HG02623 (cell line): ENCODE data around the gene SLC10A3.

ENCODE experiments used
- ATAC-seq: cut with Tn5 transposase; IDR thresholded peaks from one replicate; pipeline ENCODE4 v1.9.1; 2021; ENCODE audit warnings: moderate library complexity; ENCODE audit not compliant: unreplicated experiment

The SLC10A3 gene

GRCh38 chrX:154467556-154467955 is 22.9 kb downstream of the SLC10A3 start:
- no peak for ATAC-seq

DNA sequence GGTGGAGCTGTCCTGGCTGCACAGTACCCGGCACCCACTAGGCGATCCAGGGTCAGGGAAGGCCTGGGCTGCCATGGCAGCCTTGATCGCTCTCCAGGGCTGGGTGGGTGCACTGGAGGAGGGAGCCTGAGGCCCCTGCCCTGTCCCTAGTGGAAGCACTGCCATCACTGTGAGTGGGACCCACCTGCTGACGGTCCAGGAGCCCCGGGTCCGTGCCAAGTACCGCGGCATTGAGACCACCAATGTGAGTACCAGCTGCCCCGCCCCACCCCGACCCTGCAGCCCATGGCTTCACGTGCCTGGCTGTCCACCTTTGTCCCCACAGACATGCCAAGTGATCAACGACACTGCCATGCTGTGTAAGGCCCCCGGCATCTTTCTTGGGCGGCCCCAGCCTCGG is 23.5 kb downstream of the SLC10A3 start:
- no peak for ATAC-seq

GRCh38 chrX:154466036-154466435 is 24.4 kb downstream of the SLC10A3 start:
- no peak for ATAC-seq

DNA sequence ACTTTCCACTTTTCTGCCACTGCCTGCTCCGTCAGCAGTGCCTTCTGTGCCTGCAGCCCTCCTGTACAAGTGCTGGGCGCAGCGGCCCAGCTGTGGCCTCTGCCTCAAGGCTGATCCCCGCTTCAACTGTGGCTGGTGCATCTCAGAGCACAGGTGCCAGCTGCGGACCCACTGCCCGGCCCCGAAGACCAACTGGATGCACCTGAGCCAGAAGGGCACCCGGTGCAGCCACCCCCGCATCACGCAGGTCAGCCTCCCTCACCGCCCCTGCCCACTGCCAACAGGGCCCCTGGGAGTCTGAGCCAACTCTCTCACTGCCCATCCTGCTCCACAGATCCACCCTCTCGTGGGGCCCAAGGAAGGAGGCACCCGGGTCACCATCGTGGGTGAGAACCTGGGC is 24.8 kb downstream of the SLC10A3 start:
- no peak for ATAC-seq

DNA sequence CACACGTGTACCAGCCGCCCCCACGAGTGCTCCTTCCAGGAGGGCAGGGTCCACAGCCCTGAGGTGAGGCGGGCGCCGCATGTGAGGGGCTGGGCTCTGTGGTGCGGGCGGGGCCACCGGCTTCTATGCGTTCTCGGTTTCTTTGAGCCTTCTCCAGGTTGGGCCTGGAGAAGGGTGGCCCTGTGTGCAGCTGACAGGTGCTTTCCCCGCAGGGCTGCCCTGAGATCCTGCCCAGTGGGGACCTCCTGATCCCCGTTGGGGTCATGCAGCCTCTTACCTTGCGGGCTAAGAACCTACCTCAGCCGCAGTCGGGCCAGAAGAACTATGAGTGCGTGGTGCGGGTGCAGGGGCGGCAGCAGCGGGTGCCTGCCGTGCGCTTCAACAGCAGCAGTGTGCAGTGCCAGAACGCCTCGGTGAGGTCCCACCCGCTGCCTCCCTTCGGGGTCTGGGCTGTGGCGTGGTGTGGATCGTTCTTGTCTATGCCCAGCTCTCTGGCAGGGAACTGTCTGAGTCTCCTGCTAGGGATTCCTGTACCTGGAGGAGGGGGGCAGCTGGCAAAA is 25.5 kb downstream of the SLC10A3 start:
- no peak for ATAC-seq

GRCh38 chrX:154463611-154464220 is 26.7 kb downstream of the SLC10A3 start:
- ATAC-seq: no peak

DNA sequence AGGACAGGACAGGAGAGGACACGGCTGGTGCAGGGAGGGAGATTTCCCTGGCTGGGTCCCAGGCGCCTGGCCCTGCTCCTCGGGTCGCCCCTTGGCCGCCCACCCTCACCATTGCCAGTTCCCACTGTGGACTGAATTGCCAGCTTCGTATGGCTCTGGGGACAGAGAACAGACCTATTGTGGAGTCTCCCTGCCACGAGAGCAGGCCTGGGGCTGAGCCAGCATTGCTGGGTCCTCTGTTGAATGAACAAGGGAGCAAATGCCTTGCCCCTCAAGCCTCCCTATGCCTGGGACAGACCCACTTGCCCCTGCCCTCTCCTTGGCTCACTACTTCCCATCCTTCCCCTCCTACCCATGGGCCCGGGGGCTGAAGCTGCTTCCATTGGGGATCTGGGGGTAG is 28.0 kb downstream of the SLC10A3 start:
- ATAC-seq: no peak

GRCh38 chrX:154460326-154460725 is 30.1 kb downstream of the SLC10A3 start:
- no peak for ATAC-seq

DNA sequence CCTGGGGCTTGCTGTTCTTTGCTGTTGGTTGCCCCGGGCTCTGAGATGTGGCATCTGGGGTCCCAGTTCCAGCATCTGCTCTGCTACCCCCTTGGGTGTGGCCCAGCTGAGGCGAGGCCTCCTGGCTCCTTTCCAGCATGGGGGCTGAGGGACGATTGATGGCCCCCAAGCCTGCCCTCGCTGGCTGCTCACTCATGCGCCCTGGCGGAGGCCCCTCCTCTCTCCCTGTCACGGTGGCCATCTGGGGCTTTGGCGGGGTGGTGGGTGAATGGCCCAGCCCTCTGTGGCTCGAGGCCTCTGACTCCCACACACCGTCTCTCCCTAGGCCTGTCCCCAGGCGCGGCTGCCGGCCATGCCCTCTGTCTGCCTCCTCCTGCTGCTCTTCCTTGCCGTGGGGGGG is 30.6 kb downstream of the SLC10A3 start:
- no peak for ATAC-seq

- ATAC-seq: no peak
Measured at GRCh38 chrX:154458954-154459778, 31.3 kb downstream of the SLC10A3 start.

GRCh38 chrX:154458116-154458953 is 32.1 kb downstream of the SLC10A3 start, which contains the start of gene PLXNA3:
PLXNA3 (plus strand) TSS chrX:154458281; CDS start chrX:154460184, 1,903 bp downstream.
- peak; percentile 40 for ATAC-seq

DNA sequence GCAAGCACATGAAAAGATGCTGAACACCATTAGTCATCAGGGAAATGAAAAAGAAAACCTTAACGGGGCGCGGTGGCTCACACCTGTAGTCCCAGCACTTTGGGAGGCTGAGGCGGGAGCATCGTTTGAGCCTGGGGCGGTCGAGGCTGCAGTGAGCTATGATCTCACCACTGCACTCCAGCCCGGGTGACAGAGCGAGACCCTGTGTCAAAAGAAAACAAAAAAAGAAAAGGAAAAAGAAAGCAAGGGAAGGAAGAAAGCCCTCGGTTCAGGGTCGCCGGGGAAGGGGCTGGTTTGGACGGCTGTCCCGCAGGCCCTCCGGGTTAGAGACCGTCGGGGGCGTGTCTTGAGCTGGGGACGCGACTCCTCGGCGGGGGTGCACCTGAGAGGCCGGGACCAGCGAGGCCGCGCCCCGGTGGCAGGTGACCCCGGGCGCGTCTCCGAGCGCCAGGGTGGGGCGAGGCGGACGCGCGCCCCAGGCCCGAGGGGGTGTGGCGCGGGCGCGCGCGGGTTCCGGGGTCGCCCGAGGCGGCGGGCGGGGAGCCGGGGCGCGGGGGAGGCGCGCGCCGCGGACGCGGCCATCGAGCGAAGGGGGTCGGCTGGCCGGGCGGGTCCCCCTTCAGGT is 32.8 kb downstream of the SLC10A3 start:
- peak; percentile 47 for ATAC-seq

DNA sequence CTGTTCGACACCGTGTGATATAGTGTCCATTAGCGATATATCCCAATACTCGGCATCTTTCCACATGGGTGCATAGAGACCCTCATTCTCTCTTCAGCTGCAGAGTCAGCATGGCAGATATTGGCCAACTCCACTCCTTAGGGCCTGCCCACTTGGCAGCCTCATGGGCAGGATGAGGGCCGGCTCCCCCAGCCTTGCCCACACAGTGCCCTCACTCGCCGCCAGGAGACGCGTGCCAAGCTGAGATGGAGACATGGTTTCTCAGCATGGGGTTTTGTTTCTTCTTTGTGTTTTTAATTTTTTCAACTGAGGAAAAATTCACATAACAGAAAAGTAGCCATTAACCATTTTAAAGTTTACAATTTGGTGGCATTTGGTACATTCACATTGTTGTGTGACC is 37.6 kb downstream of the SLC10A3 start:
- no peak for ATAC-seq

GRCh38 chrX:154450312-154450711 is 40.1 kb downstream of the SLC10A3 start:
- ATAC-seq: no peak

- ATAC-seq: no peak
Measured at GRCh38 chrX:154449618-154450017, 40.8 kb downstream of the SLC10A3 start.

DNA sequence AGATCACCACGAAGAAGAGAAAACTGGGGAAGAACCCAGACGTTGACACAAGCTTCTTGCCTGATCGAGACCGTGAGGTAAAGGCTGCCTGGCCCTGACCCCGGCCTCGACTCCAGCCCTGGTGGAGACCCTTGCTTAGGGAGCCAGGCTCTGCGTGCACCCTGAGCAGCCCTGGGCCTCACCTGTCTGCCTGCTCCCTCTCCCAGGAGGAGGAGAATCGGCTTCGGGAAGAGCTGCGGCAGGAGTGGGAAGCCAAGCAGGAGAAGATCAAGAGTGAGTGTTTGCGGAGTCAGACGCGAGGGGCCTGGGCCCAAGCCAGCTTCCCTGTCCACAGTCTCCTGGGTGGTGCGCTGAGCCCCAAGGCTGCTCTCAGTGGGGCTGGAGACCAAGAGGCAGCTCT is 41.9 kb downstream of the SLC10A3 start:
- ATAC-seq: no peak

GRCh38 chrX:154446430-154446829 is 44.0 kb downstream of the SLC10A3 start:
- ATAC-seq: no peak

- no peak for ATAC-seq
Measured at GRCh38 chrX:154445776-154446175, 44.7 kb downstream of the SLC10A3 start.

DNA sequence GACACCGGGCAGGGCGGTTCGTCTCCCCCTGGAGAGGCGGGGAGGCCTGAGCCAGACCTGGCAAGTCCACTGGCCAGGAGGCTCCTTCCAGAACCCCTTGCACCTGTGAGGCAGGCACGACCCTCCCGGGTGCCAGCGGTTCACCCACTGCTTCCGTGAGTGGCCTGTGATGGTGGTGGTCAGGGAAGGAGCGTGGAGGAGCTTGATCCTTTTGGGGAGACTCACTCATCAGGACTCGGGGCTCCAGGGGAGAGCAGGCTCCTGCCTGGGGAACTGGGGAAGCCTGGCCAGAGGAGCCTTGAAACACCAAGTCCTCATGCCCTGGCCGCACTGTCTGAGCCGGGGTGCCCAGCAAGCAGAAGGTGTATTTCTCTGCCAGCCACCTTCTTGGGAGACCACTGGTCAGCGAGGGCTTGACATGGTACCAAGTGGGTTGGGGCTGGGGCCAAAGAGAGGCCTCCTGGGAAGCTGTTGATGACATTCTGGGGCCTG is 45.6 kb downstream of the SLC10A3 start:
- no peak for ATAC-seq

DNA sequence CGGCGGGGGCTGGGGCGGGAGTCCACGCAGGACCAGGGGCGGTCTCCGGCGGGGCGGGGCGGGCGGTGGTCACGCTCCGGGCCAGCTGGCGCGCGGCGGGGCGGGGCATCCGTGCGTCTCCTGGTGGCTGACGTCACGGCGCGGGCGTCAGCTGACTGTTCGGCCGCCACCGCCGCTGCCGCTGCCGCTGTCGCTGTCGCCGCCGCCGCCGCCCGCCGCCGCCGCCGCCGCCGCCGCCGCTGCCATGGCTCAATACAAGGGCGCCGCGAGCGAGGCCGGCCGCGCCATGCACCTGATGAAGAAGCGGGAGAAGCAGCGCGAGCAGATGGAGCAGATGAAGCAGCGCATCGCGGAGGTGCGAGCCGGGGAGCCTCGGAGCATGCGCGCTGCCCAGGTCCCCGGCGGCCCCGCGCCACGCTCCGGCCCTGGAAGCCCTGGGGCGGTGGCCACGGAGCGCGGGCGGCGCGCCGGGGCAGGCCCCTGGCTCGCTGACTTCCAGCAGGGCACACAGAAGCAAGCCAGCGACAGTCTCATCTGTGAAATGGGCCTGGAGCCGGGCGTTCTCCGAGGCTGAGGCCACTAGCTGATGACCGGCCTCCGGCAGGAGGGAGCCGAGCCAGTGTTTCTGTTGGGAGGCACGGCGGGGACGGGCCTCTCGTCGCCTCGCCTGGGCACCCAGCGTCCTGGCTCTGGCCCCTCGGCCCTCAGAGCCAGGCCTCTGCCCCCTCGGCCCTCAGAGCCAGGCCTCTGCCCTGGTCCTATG is 46.3 kb downstream of the SLC10A3 start, which contains the start of gene FAM50A:
Gene FAM50A (plus strand): TSS at position 150 of the 763 bp plus-strand sequence. CDS start 95 bp downstream, at position 245.
- ATAC-seq: peak; percentile 69
